GM21367 (cell line): ENCODE results near the gene STAT1.

Experiments
- ATAC-seq: cut with Tn5 transposase; IDR thresholded peaks from one replicate; pipeline ENCODE4 v1.9.1; 2021; ENCODE audit not compliant: unreplicated experiment

STAT1 gene

DNA sequence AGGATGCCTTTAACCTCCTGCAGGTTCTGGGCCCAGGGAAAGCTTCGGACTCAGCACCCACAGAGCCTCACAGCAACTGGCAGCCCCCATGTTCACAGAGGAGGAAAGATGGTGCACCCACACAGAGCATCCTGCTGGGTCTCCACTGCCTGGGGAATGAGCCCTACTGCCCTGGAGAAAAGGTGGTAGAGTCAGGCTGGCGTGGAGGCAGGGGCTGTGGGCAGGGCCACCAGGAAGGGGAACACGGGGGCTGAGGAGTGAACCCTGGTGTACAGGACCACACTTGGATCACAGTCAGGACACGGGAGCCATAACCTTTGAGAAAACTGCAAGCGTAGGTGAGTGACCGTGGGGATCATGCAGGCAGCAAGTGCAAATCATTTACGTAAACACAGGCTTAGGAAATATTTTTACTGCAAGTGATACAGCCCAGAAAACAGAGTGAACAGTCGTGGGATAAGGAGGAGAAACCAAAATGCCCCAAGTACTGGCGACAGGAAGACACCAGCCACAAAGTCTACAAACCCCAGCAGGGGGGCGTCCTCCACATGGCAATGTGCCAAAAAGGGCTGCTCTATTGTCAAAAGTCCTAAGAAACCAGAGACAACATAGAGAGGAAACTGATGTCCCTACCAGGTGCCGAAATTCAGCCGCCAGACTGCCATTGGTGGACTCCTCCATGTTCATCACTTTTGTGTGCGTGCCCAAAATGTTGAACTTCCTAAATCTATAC is 27.6 kb downstream of the STAT1 start:
- no peak for ATAC-seq

DNA sequence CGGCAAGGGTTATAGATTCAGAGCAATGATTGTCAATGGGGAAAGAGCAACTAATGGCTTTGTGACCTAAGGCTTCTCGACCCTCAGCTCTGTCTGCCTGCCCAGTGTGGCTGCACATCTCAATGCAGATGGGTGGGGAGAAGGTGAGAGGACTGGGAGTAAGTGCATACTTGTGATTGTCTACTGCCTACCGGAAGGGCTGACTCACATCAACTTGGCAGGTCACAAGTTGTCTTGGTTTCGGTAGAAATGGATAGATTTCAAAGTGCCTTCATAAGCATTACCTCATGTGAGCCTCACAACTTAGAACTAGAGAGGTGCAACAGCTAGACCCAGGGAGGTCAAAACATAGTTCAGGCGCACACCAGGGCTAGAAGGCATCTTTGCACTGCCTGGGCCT is 29.4 kb downstream of the STAT1 start:
- no peak for ATAC-seq

DNA sequence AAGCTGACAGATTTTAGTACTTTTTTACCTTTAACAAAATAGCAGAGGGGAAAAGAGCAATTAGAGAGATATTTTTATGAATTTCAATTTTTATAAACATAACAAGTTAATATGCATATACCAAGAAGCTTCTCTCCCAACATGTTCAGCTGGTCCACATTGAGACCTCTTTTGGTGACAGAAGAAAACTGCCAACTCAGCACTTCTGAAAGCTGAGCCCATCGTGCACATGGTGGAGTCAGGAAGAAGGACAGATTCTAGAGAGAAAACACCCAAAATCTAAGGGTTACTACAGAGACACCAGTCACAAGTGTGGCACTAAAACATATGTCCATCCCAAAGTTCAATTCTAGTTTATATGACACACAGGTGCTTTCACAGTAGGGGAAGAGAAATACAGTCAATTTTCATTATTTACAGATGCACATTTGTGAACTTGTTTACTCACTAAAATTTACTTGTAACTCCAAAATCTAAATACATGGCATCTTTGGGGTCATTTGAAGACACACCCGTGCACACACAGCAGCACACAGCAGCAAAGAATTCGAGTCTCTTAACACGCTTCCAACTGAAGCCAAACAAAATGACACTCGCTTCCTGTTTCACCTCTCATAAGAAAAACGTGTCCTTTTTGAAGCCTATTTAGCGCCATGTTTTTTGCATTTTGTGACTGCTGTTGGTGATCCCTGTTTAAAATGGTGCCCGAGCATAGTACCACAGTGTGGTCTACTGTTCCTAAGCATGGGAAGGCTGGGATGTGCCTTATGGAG is 31.5 kb downstream of the STAT1 start:
- no peak for ATAC-seq

DNA sequence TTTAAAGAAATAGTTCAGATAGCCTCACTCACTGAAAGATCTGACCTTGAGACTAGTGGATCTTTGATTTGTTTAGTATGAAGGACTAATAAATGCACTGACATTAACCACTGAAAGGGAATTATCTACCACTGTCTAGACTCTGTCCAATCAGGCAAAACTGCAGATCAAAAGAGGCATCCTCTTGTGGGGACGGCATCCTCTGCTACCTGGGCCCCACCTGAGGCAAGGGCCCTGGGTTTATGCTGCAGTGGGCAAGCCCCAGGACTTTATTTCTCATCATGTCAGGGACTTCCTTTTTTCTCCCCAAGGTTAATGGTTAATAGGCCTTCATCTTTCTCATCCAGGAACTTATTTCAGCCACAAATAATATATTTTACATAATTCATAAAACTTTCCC is 32.2 kb downstream of the STAT1 start:
- no peak for ATAC-seq

DNA sequence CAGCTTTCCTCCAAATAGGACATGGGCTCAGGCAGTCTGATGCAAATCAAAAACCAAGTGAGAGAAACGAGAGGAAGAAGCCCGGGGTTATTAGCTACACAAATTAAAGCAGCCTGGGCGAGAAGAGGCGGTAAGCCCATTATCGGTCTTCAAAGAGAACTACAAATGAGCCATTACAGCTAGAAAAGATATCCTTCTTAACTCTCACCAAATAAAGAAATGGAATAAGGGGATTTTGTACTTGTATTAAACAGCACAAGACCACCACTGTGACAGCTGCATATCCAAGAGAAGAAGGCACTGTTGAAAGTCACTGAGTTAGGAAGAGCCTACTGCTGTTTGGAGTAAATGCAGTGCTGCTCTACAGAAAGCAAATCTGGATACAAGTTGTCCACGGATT is 32.6 kb downstream of the STAT1 start:
- ATAC-seq = no peak

DNA sequence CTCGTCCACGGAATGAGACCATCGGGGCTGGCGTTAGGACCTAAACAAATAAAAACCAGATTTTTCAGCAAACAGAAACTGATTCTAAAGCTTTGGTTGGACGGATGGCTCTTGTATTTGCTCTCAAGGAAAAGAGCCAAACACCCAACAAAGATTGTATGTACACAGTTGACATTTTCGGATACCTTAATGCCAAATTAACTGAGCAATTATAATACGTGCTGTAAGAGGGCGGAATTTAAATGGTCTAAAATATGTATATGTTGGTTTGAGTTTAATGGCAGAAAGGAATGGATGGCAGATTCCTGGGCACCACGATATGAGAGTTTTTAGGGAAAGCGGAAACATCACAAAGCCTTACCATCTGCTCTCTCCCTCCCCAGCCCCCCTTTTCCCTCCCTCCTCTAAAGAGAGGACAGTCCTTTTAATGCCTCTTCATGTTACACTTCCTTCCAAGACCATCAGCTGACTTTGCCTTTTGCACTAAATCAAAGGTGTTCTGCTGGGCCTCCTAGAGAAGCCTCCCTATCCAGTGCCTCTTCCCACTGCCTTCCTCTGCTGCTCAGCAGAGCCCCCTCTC is 33.3 kb downstream of the STAT1 start:
- ATAC-seq = no peak

DNA sequence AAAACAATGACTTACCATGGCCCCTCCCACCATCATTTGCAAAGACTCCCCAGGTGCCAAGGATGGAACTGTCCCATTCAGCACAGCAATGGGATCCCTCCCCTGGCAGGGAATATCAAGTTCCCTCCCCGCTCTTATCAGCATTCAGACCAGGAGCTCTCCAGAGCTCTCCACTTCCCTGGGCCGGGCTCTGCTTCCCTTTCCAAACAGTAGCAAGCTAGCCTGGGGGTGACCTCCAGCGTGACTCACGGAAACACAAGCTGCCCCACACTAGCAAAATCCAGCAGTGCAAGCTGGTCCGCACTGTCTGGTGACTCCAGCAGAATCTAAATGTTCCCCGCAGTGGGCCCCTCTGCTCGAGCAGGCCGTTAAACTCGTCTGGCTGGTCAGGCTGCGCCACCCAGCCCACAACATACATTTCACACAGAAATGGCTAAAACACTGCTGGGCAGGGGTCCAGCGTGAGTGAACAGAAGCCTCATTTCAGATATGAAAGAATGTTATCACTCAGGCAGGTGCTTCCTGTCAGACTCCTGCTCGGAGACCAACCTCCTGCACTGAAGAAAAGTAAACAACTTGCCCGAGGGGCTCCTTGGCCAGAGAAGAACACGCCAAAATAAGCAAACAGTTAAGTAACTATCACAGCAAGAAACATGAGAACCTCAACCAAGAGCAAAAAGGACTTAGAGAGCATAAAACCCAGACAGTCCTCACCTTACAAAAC is 33.9 kb downstream of the STAT1 start:
- no peak for ATAC-seq

DNA sequence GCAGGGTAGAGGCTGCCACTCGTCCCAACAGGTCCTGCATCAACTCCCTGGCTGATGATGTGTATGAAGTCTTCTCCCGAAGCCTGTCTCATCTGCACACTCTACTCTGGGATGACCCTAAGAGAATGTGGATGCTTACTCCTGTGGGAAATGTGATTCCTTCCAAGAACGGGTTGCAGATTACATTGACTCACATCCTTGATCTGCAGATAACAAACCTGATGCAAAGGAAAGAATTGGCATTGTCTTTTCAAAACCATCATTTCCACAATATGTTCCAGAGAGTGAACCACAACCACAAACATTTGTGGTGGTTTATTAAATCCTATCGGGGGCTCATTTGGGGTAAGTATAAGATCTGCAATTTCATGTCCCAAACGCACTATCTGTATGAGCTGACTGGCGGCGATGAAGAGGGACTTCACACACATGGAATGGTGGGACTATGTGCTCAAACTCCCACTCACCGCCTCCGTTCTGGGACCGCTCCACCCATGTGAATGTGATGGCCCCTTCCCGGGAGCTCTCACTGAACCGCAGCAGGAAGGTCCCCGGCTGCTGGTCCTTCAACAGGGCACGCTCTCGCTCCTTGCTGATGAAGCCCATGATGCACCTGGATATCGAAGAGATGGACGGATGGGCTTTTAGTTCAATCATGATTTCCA is 35.5 kb downstream of the STAT1 start:
- ATAC-seq = no peak

DNA sequence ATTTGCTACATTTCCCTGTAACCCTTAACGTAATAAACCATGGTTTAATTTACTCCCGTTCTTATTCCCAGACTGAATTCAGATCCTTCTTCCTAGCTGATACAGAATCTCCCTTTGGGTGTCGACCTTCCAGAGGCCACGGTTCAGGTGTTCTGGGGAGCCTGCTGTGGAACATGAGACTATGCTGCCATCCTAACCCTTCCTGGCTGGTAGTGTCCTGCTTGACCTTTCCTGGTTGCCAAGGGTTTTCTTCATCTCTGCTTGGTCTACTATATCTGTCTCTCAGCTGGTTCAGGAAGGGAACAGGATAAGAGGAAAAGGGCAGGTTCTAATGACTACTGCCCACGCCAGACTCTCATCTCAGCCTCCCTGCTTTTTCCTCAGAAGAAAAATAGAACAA is 36.5 kb downstream of the STAT1 start:
- no peak for ATAC-seq

DNA sequence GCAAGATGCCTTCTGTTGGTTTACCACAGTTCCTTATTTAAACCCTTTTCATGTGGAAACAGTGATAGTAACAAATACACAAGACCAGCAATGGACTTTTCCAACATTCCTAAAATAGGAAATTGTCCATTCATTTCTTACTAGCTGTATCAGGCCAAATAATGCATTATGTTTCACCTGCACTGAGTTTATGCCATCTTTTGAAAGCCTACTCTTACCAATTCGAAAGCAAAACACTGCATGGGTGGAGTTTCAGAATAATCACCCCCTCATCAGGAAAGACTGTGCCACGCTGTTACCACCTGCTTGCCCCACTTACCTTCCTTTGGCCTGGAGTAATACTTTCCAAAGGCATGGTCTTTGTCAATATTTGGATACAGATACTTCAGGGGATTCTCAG is 37.5 kb downstream of the STAT1 start:
- no peak for ATAC-seq

DNA sequence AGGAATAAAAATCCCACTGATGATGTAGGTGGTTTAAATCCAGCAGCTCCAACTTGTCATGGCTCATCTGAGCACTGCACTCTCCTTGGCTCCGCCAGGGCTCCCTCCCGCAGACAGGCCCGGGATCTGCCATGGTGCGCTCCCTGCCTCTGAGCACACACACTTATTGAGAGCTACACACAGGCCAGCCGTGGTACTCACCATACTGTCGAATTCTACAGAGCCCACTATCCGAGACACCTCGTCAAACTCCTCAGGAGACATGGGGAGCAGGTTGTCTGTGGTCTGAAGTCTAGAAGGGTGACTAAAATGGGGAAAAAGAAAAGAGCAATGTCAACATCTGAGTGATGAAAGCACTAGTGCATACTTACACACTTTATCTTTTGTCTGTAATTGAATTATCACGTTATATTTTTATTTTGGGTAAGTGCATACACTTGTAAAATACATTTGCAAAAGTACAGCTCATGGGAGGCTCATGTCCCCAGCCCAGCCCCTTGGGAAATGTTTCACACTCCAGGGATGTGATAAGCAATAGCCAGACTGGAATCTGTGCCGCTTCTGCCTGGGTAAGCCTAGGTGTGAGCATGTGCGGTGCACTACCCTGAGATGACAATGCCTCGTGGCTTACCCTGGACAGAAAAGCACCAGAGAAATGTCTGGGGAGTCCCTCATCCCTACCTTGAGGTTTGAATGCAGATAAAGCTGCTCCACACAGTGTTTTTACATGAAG is 39.2 kb downstream of the STAT1 start:
- ATAC-seq = no peak

DNA sequence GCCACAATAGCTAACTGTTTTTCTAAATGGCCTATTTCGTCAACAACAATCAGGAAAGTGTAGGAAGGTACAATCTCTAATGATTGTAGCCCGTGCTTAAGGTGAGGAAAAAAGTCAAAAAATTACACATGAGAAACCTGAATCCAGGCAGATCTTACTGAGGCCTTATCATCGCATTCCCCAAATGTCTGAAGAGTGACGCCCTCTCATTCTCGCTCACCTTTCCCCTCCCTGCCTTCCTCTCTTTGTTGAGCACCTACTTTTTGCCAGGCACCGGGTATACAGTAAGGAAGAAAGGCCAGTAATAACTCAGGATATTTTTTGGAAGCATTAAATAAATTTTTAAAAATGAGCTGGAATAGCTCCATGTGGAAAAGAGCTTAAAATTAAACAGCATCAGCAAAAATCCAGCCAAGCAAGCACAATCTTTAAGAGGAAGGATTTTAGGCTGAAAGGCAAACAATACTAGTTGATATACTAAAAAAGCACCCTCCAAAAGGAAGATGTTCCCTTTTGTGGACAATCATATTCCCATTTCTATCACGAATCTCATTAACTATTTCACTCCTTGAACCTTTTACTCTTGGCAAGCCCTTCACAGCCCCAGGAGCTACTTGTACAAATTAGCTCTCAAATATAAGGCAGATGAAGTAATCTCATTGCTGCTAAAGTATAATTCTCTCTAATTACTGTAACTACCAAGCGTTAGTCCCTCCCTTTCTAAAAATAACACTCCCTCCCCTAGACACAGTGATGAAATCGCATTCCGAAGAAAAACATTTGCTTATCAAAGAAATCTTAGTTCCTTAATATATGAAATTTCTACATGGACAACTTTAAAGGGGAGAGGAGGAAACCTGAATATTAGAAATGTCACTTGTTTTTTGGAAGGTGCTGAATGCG is 40.0 kb downstream of the STAT1 start:
- no peak for ATAC-seq

DNA sequence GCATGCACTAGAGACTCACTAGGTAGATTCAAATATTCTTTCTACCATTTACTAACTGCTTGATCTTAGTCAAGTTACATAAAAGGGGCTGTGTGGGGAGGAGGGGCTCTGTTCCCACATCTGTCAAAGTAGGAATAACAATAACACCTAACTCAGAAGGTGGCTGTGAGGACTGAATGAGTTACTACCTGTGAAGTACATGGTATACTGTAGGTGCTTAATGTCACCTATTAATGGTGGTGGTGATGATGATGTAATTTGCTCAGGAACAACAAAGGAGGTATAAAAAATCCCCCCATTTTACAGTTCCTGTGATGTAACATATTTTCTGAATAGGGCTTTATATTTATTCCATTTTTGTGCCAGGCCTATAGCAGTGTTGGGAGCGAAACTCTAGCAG is 40.7 kb downstream of the STAT1 start:
- no peak for ATAC-seq

DNA sequence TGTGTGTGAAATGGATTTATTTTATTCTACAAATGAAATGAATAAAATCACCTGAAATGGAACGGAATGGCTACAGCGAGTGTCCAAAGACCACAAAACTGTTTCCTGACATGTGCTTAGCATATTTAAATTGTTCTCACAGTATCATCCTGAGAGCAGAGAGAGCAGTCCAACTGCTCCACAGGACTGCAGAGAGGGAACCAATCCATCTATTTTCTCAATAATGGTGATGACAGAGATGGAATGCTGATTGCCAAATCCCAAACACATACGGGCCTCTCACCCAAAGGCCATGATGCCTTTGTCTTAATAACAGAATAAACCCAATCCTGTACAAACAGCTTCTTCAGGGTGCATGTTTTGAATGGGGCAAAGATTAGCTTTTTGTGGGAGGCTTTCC is 41.1 kb downstream of the STAT1 start:
- no peak for ATAC-seq

DNA sequence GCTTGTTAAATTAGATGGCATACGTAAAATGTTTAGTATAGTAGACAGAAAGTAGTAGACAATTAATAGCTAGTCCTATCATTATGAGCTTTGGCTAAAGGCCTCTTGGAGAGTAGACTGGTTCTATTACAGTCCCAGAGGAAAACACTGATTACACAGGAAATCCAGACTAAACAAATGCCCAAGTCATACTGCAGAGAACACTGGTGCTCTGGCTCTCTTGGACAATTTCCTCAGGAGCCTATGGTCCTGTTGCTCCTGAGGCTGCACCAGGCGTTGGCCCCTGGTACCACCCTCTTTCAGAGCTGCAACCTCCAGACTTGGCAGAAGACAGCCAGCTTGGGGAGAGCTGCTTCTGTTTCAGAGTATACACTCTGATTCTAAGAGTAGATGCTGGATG is 41.8 kb downstream of the STAT1 start:
- ATAC-seq = no peak

DNA sequence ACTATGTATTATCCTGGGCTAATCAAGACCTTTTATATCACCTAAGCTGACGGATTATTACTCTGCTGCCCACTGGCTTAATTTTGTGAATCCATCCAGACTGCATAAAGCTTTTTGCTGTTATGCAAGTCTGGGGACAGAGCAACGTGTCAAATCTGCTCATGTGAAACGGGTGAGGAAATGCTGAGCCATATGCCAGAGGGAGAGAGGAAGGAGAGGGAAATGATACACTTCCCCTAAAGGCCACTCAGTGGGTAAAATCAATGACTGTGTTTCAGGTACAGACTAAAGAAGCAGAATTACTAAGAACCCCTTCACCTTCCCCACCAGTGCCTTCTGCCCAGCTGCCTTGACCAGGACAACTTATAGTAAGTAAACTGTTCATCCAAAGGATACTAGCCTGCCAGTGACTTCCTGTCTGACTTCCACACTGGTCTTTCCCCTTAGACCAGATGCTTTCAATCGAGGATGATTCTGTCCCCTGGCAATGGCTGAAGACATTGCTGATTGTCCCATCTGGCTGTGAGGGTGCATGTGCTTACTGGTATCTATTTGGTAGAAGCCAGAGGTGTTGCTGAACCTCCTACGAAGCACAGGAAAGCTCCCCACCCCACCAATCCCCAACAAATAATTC is 43.0 kb downstream of the STAT1 start:
- ATAC-seq = no peak

DNA sequence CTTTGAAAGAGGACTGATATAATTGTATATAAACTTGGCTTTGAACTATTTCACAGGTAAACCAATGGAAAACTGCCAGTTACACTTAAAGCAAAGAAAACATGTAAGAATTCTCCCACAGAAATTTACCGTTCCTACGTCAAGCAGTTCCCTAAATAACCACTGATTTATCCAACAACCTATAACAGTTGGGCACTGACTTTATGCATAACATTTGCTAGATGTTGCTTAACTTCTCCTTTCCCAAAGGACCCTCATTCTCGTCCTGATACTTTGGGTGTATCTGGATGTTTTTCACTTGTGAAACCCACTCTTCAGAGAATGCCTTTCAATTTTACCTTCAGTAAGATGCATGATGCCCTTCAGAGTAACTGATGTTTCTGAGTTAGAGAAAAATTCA is 43.8 kb downstream of the STAT1 start:
- ATAC-seq = no peak

DNA sequence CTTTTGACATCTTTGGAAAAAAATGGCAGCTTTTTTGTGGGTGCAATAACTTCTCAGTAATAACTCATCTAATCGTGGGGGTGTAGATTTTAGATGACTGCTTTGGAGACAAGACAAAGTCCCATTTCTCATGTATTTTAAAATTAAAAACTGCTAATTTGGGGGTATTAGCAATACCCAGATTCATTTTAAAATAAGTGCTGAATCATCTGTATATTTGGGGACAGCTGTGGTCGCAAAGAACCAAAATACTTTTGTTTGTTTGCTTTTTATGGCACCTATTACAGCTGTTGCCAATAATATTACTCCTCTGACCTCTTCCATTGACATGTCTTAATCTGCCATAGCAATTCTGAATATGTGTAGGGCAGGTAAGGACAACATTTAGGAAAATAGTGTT is 45.4 kb downstream of the STAT1 start:
- no peak for ATAC-seq
